H9 (cell line): ENCODE data around the gene ZIC4. TPM values are rescaled to one million over a fixed set of nuclear protein-coding genes. Genes with fewer than 3 reads are reported as not detected.

Experiments
- DNase-seq: peaks from one replicate; pipeline ENCODE4 v3.0.0-alpha.2; 2017
- H2AFZ ChIP-seq: one replicate; pipeline ENCODE4 v1.6.1; 2013; ENCODE audit warnings: mild to moderate bottlenecking, low read length, control low read depth, moderate library complexity
- H2AK5ac ChIP-seq: 2 replicates; pipeline ENCODE4 v1.6.1; 2013; ENCODE audit warnings: low read length, control low read depth, mixed read lengths; ENCODE audit not compliant: insufficient read length
- H2BK120ac ChIP-seq: one replicate; pipeline ENCODE4 v1.6.1; 2013; ENCODE audit warnings: low read depth, mild to moderate bottlenecking, low read length, control low read depth, inconsistent platforms; ENCODE audit not compliant: poor library complexity, severe bottlenecking
- H2BK12ac ChIP-seq: 2 replicates; pipeline ENCODE4 v1.6.1; 2013; ENCODE audit warnings: low read length, control low read depth, mixed read lengths, low read depth; ENCODE audit not compliant: insufficient read length
- H2BK15ac ChIP-seq: 2 replicates; pipeline ENCODE4 v1.6.1; 2013; ENCODE audit warnings: low read depth, low read length, control low read depth
- H2BK20ac ChIP-seq: one replicate; pipeline ENCODE4 v1.6.1; 2013; ENCODE audit warnings: low read depth, mild to moderate bottlenecking, low read length, control low read depth, inconsistent platforms; ENCODE audit not compliant: poor library complexity, severe bottlenecking
- H2BK5ac ChIP-seq: 2 replicates; pipeline ENCODE4 v1.6.1; 2013; ENCODE audit warnings: low read length, control low read depth, mixed read lengths; ENCODE audit not compliant: insufficient read length
- H3K14ac ChIP-seq: 2 replicates; pipeline ENCODE4 v1.6.1; 2013; ENCODE audit warnings: low read length, control low read depth; ENCODE audit not compliant: insufficient read depth
- H3K18ac ChIP-seq: 2 replicates; pipeline ENCODE4 v1.6.1; 2013; ENCODE audit warnings: low read depth, mild to moderate bottlenecking, mixed read lengths, low read length, control low read depth; ENCODE audit not compliant: insufficient read length
- H3K23ac ChIP-seq: 2 replicates; pipeline ENCODE4 v1.6.1; 2013; ENCODE audit warnings: low read length, control low read depth, mixed read lengths, low read depth; ENCODE audit not compliant: insufficient read length
- H3K23me2 ChIP-seq: 2 replicates; pipeline ENCODE4 v1.6.1; 2013; ENCODE audit warnings: low read depth, mild to moderate bottlenecking, mixed read lengths, low read length, control low read depth; ENCODE audit not compliant: insufficient read length, poor library complexity, severe bottlenecking
- H3K27ac ChIP-seq: 2 replicates; pipeline ENCODE4 v1.5.1; 2013; ENCODE audit warnings: low read length, control low read depth, mixed read lengths, low read depth; ENCODE audit not compliant: insufficient read length
- H3K27me3 ChIP-seq: 2 replicates; pipeline ENCODE4 v1.6.1; 2013; ENCODE audit warnings: low read length, control low read depth, inconsistent platforms; ENCODE audit not compliant: insufficient read depth
- H3K4ac ChIP-seq: 2 replicates; pipeline ENCODE4 v1.6.1; 2013; ENCODE audit warnings: low read depth, mild to moderate bottlenecking, control low read depth, inconsistent platforms, low read length, moderate library complexity
- H3K4me1 ChIP-seq: 2 replicates; pipeline ENCODE4 v1.6.1; 2013; ENCODE audit warnings: low read length, control low read depth, inconsistent platforms; ENCODE audit not compliant: insufficient read depth
- H3K4me2 ChIP-seq: 2 replicates; pipeline ENCODE4 v1.6.1; 2013; ENCODE audit warnings: low read length, control low read depth, mixed read lengths; ENCODE audit not compliant: insufficient read length, insufficient read depth
- H3K56ac ChIP-seq: 2 replicates; pipeline ENCODE4 v1.6.1; 2013; ENCODE audit warnings: low read depth, mild to moderate bottlenecking, mixed read lengths, low read length, control low read depth; ENCODE audit not compliant: insufficient read length
- H3K79me1 ChIP-seq: 2 replicates; pipeline ENCODE4 v1.6.1; 2013; ENCODE audit warnings: low read depth, mild to moderate bottlenecking, moderate library complexity, low read length, control low read depth, inconsistent platforms; ENCODE audit not compliant: insufficient read depth, poor library complexity, severe bottlenecking
- H3K79me2 ChIP-seq: 2 replicates; pipeline ENCODE4 v1.6.1; 2013; ENCODE audit warnings: low read length, control low read depth, inconsistent platforms; ENCODE audit not compliant: insufficient read depth
- H3K9ac ChIP-seq: 2 replicates; pipeline ENCODE4 v1.6.1; 2013; ENCODE audit warnings: low read length, control low read depth, mixed read lengths; ENCODE audit not compliant: insufficient read length; ENCODE audit errors: extremely low read depth
- H3K9me3 ChIP-seq: one replicate; pipeline ENCODE4 v1.6.1; 2013; ENCODE audit warnings: low read depth, low read length, inconsistent platforms; ENCODE audit not compliant: control insufficient read depth
- H3T11ph ChIP-seq: one replicate; pipeline ENCODE4 v1.6.1; 2013; ENCODE audit warnings: mild to moderate bottlenecking, low read length, control low read depth, inconsistent platforms
- H4K20me1 ChIP-seq: one replicate; pipeline ENCODE4 v1.6.1; 2013; ENCODE audit not compliant: control insufficient read depth, insufficient read length, insufficient read depth
- H4K5ac ChIP-seq: 2 replicates; pipeline ENCODE4 v1.6.1; 2013; ENCODE audit warnings: low read depth, mild to moderate bottlenecking, mixed read lengths, low read length, control low read depth; ENCODE audit not compliant: insufficient read length
- H4K8ac ChIP-seq: replicated peaks from 2 replicates; pipeline ENCODE4 v1.6.1; 2013; ENCODE audit warnings: low read length, control low read depth, mixed read lengths, low read depth; ENCODE audit not compliant: insufficient read length
- H4K91ac ChIP-seq: 2 replicates; pipeline ENCODE4 v1.6.1; 2013; ENCODE audit warnings: low read depth, mild to moderate bottlenecking, moderate library complexity, mixed read lengths, low read length, control low read depth; ENCODE audit not compliant: insufficient read length
- H3K27ac Mint-ChIP-seq, 3 experiments: 2 replicates in 2 of 3; 3 replicates in 1 of 3; pipeline ENCODE4 v1.8.0; 2020 to 2021; ENCODE audit warnings: mixed read lengths in 3 of 3, mild to moderate bottlenecking in 1 of 3, moderate library complexity in 1 of 3
- H3K27me3 Mint-ChIP-seq: 2 replicates; pipeline ENCODE4 v1.8.0; 2021; ENCODE audit warnings: low read depth, mild to moderate bottlenecking, moderate library complexity, mixed read lengths
- H3K36me3 Mint-ChIP-seq, 3 experiments: 2 replicates in 2 of 3; 3 replicates in 1 of 3; pipeline ENCODE4 v1.8.0; 2020 to 2021; ENCODE audit warnings: low read depth in 3 of 3, mixed read lengths in 3 of 3; ENCODE audit not compliant: insufficient read depth in 1 of 3
- H3K4me1 Mint-ChIP-seq, 2 experiments: 2 replicates each; pipeline ENCODE4 v1.8.0; 2020; ENCODE audit warnings: mixed read lengths in 2 of 2
- H3K4me3 Mint-ChIP-seq, 2 experiments: 2 replicates in 1 of 2; 3 replicates in 1 of 2; pipeline ENCODE4 v1.8.0; 2020 to 2021; ENCODE audit warnings: mild to moderate bottlenecking in 2 of 2, mixed read lengths in 2 of 2, moderate library complexity in 1 of 2
- H3K9me3 Mint-ChIP-seq, 2 experiments: 2 replicates in 1 of 2; 3 replicates in 1 of 2; pipeline ENCODE4 v1.8.0; 2020; ENCODE audit warnings: mild to moderate bottlenecking in 2 of 2, mixed read lengths in 2 of 2, moderate library complexity in 1 of 2
- WGBS: extraction: QIAGEN DNeasy Blood & Tissue Kit; methylation state at CpG from one replicate; pipeline ENCODE4 v1.1.7; 2013; ENCODE audit warnings: missing lambda C conversion rate, low lambda C conversion rate, mixed read lengths; ENCODE audit not compliant: insufficient read length; ENCODE audit errors: extremely low coverage; 5-methylcytosine and 5-hydroxymethylcytosine counted together
- total RNA-seq: library from RNA; stranded (reverse); gene quantifications from 2 replicates; pipeline ENCODE4 v1.2.1, GENCODE V29; 2021
- TF ChIP-seq, protein P1 (sequence below): fragments of 200-600 bp; sonication (generic); conservative IDR thresholded peaks from 3 replicates; pipeline ENCODE4 v1.8.0; 2021; ENCODE audit warnings: antibody characterized with exemption, mild to moderate bottlenecking

The ZIC4 gene
- total RNA-seq, 1 experiment from 2014 or later = not detected

DNA sequence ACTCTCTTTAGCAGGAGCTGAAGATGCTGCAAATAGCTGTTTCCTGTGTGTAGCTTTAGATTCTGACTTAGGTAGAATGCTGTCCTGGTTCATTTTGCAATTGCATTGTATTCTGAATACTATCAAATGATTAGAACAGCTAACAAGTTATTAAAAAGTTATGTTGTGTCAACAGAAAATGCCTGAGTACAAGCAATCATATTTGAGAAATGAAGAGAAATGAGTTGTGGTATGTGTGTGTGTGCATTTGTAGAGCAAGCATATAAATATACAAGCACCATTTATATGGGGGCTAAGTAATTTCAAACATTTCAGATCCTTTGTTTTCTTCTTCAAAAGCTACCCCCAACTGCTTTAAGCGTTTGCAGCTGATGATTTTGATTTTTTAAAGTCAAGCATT lies 10.6 kb upstream of the ZIC4 start:
- Histone ChIP-seq H4K91ac (no peak overlapping the region), H3T11ph (no peak overlapping the region), H3K23ac (no peak overlapping the region), H4K5ac (no peak overlapping the region), H3K27ac (no peak overlapping the region), H2BK120ac (no peak overlapping the region), H2BK5ac (no peak overlapping the region), H3K18ac (no peak overlapping the region), H3K27me3 (peaks cover 83% of the 10 kb centered on the region), H2BK20ac (no peak overlapping the region), H4K8ac (no peak overlapping the region), H3K79me2 (no peaks in the 10 kb centered on the region), H3K9me3 (no peaks in the 10 kb centered on the region), H2BK15ac (no peak overlapping the region), H3K23me2 (peaks cover 26% of the 10 kb centered on the region), H3K56ac (no peak overlapping the region), H3K79me1 (no peaks in the 10 kb centered on the region), H3K4me2 (no peak overlapping the region), H2AK5ac (no peak overlapping the region), H2AFZ (no peak overlapping the region), H3K14ac (no peak overlapping the region), H2BK12ac (no peak overlapping the region), H3K9ac (no peak overlapping the region), H3K4me1 (peaks cover 5% of the 10 kb centered on the region; the same call in 1 of the 2 replicates), H3K4ac (no peak overlapping the region), H4K20me1 (no peaks in the 10 kb centered on the region)
- Mint-ChIP-seq H3K27ac (no peak overlapping the region), H3K9me3 (no peaks in the 10 kb centered on the region; a peak in 2 of 5 replicates), H3K36me3 (no peaks in the 10 kb centered on the region; a peak in 1 of 7 replicates), H3K4me1 (peaks cover 28 to 58% of the 10 kb centered on the region in 2 experiments), H3K27me3 (peaks cover 99% of the 10 kb centered on the region), H3K4me3 (no peak overlapping the region)
- WGBS = no CpG with 5 or more reads among the region's 1 CpG
- TF ChIP-seq, protein P1, sequence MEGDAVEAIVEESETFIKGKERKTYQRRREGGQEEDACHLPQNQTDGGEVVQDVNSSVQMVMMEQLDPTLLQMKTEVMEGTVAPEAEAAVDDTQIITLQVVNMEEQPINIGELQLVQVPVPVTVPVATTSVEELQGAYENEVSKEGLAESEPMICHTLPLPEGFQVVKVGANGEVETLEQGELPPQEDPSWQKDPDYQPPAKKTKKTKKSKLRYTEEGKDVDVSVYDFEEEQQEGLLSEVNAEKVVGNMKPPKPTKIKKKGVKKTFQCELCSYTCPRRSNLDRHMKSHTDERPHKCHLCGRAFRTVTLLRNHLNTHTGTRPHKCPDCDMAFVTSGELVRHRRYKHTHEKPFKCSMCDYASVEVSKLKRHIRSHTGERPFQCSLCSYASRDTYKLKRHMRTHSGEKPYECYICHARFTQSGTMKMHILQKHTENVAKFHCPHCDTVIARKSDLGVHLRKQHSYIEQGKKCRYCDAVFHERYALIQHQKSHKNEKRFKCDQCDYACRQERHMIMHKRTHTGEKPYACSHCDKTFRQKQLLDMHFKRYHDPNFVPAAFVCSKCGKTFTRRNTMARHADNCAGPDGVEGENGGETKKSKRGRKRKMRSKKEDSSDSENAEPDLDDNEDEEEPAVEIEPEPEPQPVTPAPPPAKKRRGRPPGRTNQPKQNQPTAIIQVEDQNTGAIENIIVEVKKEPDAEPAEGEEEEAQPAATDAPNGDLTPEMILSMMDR = no peak
- no peak for DNase-seq
